Liver (tissue), 3 donors: Measurements from ENCODE around the gene ASPHD2.

Source experiments
- CTCF ChIP-seq: fragments of 150-350 bp; IDR thresholded peaks from 2 replicates; pipeline ENCODE4 v1.5.1; 2017; ENCODE audit warnings: improper control_type of control experiment, low read depth, low read length; ENCODE audit not compliant: missing input control
- EGR1 ChIP-seq, 2 donors: IDR thresholded peaks; 2 replicates each; pipeline ENCODE4 v1.6.1; 2016 to 2018; ENCODE audit warnings: antibody characterized with exemption in 2 of 2, low read depth in 2 of 2
- FOXA1 ChIP-seq: IDR thresholded peaks from 2 replicates; pipeline ENCODE4 v1.6.1; 2016; ENCODE audit warnings: antibody characterized with exemption
- GABPA ChIP-seq, 2 donors: IDR thresholded peaks in 1 of 2; conservative IDR thresholded peaks in 1 of 2; 2 replicates each; pipeline ENCODE4 v1.6.1; 2016; ENCODE audit warnings: antibody characterized with exemption in 2 of 2, mild to moderate bottlenecking in 1 of 2, moderate library complexity in 1 of 2
- JUND ChIP-seq, 2 donors: IDR thresholded peaks; 2 replicates each; pipeline ENCODE4 v1.6.1; 2016; ENCODE audit warnings: antibody characterized with exemption in 2 of 2
- MAX ChIP-seq: IDR thresholded peaks from 2 replicates; pipeline ENCODE4 v1.6.1; 2016; ENCODE audit warnings: antibody characterized with exemption
- RAD21 ChIP-seq, 2 donors: IDR thresholded peaks; 2 replicates each; pipeline ENCODE4 v1.6.1; 2016; ENCODE audit warnings: antibody characterized with exemption in 2 of 2, mild to moderate bottlenecking in 2 of 2
- REST ChIP-seq: IDR thresholded peaks from 2 replicates; pipeline ENCODE4 v1.6.1; 2016; ENCODE audit warnings: antibody characterized with exemption, mild to moderate bottlenecking
- SP1 ChIP-seq: IDR thresholded peaks from 2 replicates; pipeline ENCODE4 v1.6.1; 2018; ENCODE audit warnings: antibody characterized with exemption, mild to moderate bottlenecking
- TAF1 ChIP-seq: conservative IDR thresholded peaks from 2 replicates; pipeline ENCODE4 v1.6.1; 2016; ENCODE audit warnings: antibody characterized with exemption, mild to moderate bottlenecking
- ZBTB33 ChIP-seq: IDR thresholded peaks from 2 replicates; pipeline ENCODE4 v1.6.1; 2016; ENCODE audit warnings: antibody characterized with exemption
- donor health status: healthy.
- donor health status: healthy.

- TF ChIP-seq CTCF, result no peak
- no peak for TF ChIP-seq TAF1
- no peak for TF ChIP-seq RAD21 (IDR thresholded peaks at IDR 0.05)
- TF ChIP-seq REST, result no peak
- TF ChIP-seq SP1, result no peak
- no peak for TF ChIP-seq ZBTB33
- no peak for TF ChIP-seq GABPA (IDR thresholded peaks at IDR 0.05 in 1 of 2, conservative IDR thresholded peaks at IDR 0.05 in 1 of 2)
- TF ChIP-seq FOXA1, result no peak
- TF ChIP-seq JUND (IDR thresholded peaks at IDR 0.05), result no peak
- TF ChIP-seq EGR1 (IDR thresholded peaks at IDR 0.05; ENCODE audit: low read depth in 2 of 2), result no peak
- no peak for TF ChIP-seq MAX
These were observed 43.9 kb upstream of the ASPHD2 start for GRCh38 chr22:26385164-26385563.
